Erythroblast (primary cell): ENCODE results near the gene CIT.

Experiments
- GATA1 ChIP-seq: IDR thresholded peaks from 2 replicates; pipeline ENCODE4 v1.6.1; 2011; ENCODE audit warnings: low read depth, mild to moderate bottlenecking, control low read depth, low read length, moderate library complexity
- POLR2A ChIP-seq: IDR thresholded peaks from 2 replicates; pipeline ENCODE4 v1.6.1; 2011; ENCODE audit warnings: mild to moderate bottlenecking, low read length

- TF ChIP-seq POLR2A (no peak), GATA1 (no peak)
Measured at GRCh38 chr12:119883237-119883636, 6.1 kb upstream of the CIT start.
